ENCODE data around the gene REV3L. TPM values are rescaled to one million over a fixed set of nuclear protein-coding genes. Genes with fewer than 3 reads are reported as not detected.

The REV3L gene
- total and polyA plus RNA-seq, 9 of the 15 experiments (the other 6 are each of a cell fraction or from before 2014, with no cell fraction given) = 5.5 to 24.4 (median 14.4) TPM

DNA sequence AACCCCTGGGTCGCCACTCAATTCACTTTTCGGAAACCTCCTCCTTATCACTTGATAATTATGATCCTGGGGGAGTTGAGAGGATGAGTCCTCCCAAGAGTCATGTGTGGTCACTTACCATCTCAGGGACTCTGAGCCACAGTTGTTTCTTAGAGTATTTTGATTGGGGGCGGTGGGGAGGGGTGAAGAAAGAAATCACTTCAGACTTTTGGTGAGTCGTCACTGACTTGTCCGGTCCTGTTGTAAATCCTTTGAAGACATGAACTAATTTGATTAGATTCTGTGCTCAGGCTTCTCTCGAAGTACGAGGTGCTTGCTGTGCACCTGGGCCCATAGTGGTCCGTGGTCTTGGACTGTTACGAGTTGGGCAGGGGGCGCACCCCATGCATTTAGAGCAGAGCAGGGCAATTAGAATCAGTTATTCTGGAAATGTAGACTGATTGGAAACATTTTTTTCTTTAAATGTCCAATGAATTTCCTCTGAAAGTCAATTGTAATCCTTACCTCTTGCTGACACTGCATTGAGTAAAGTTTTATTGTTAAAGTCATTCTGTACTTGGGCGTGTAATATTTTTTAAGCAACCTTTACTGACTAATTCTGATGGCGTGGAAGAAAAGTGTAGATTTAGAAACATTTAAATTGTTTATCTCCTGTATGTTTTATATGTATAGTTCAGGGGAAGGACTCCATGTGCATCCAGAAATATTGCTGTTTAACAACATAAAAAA is 222.3 kb downstream of the REV3L start:
- DNase-seq (ENCODE audit: extremely low read depth in 1 of 4, low spot score in 3 of 4) (peak; percentile 23 to 46 (median 36)), FAIRE-seq (no peak), ATAC-seq (peak; percentile 3; the same call in 1 of the 3 replicates)
- H3K27me3 ChIP-seq (ENCODE audit: control insufficient read depth in 2 of 2, insufficient read depth in 2 of 2, low read length in 2 of 2) = no peaks in the 10 kb centered on the region
- H3K4me3 ChIP-seq = peak overlapping the region; percentile 76
- in situ Hi-C loops (cut with MboI) = loop anchor here (25.0 kb wide), 1 partner anchor 377 kb away; no protein-coding TSS in a partner anchor
- H3K36me3 ChIP-seq (ENCODE audit: control insufficient read depth, insufficient read depth, low read length) = peaks cover 16% of the 10 kb centered on the region
- H3K9me3 ChIP-seq (replicated peaks; ENCODE audit: control insufficient read depth, insufficient read depth, low read depth, low read length) = no peaks in the 10 kb centered on the region
- H3K79me2 ChIP-seq (ENCODE audit: control insufficient read depth, insufficient read depth, low read length) = peaks cover 36% of the 10 kb centered on the region
- H3K9ac ChIP-seq (ENCODE audit: insufficient read depth in 1 of 2, low read depth in 2 of 2, low read length in 2 of 2) = peak overlapping the region; percentile 65 to 69; a peak in 3 of 4 replicates
- peak overlapping the region; percentile 72 for H3K4me2 ChIP-seq (ENCODE audit: insufficient read depth, low read length)
- WGBS (ENCODE audit: insufficient coverage, low coverage, missing lambda C conversion rate) = 31% methylated on average over 12 of the region's 12 CpGs
- peak overlapping the region; percentile 38; the same call in 2 of the 3 replicates for H3K27ac ChIP-seq (ENCODE audit: extremely low read depth, low read depth, low read length)
- H3K4me1 ChIP-seq (replicated peaks in 1 of 2; ENCODE audit: control insufficient read depth in 2 of 2, insufficient read depth in 2 of 2, low read length in 2 of 2) = peaks cover 20 to 22% of the 10 kb centered on the region in 2 experiments; a peak in 4 of 5 replicates
- POLR2A ChIA-PET = interaction anchor here (0.5 kb wide), 1 partner anchor 240 kb away, joined by 3 read pairs; no protein-coding TSS in a partner anchor
- CTCF ChIA-PET (ENCODE audit: low intra/inter-chr PET ratio) = interaction anchor here (0.7 kb wide), 1 partner anchor 741 kb away, joined by 4 read pairs; no protein-coding TSS in a partner anchor
- H4K20me1 ChIP-seq (replicated peaks; ENCODE audit: control insufficient read depth, insufficient read depth, low read length) = no peaks in the 10 kb centered on the region
- H3K9me1 ChIP-seq (ENCODE audit: control insufficient read depth, insufficient read depth, low read length) = no peaks in the 10 kb centered on the region
- no TSS peak for BruUV-seq (replicated peaks)
- peak overlapping the region; percentile 28; the same call in 1 of the 2 replicates for H2AFZ ChIP-seq (ENCODE audit: low read depth, low read length)
- intact Hi-C loops (cut with micrococcal nuclease) = no loop called here
- TF ChIP-seq ARHGAP35 (IDR thresholded peaks at IDR 0.05; ENCODE audit: partially characterized antibody) (no peak), ZNF316 (IDR thresholded peaks at IDR 0.05) (no peak), STAT5A (IDR thresholded peaks at IDR 0.05; ENCODE audit: borderline replicate concordance, low read length) (no peak), ZNF263 (CRISPR knock-in tag; IDR thresholded peaks at IDR 0.05; ENCODE audit: borderline replicate concordance) (peak; percentile 62; the same call in 1 of the 2 replicates), ZBTB40 (IDR thresholded peaks at IDR 0.05) (peak; percentile 88), ZBTB40 (CRISPR knock-in tag; IDR thresholded peaks at IDR 0.05) (peak; percentile 81), THRAP3 (IDR thresholded peaks at IDR 0.05; ENCODE audit: borderline replicate concordance) (no peak), KDM1A (IDR thresholded peaks at IDR 0.05) (peak; percentile 37 to 45; a peak in 2 of 4 replicates)
- TF ChIP-seq, protein P1, sequence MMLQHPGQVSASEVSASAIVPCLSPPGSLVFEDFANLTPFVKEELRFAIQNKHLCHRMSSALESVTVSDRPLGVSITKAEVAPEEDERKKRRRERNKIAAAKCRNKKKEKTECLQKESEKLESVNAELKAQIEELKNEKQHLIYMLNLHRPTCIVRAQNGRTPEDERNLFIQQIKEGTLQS (IDR thresholded peaks at IDR 0.05) = no peak
- TF ChIP-seq, protein P1 (CRISPR knock-in tag; conservative IDR thresholded peaks at IDR 0.05) = no peak
- TF ChIP-seq, protein P2, sequence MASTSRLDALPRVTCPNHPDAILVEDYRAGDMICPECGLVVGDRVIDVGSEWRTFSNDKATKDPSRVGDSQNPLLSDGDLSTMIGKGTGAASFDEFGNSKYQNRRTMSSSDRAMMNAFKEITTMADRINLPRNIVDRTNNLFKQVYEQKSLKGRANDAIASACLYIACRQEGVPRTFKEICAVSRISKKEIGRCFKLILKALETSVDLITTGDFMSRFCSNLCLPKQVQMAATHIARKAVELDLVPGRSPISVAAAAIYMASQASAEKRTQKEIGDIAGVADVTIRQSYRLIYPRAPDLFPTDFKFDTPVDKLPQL (IDR thresholded peaks at IDR 0.05; ENCODE audit: extremely low read depth, insufficient read length) = no peak
